T-helper 1 cell treated with Interleukin-12 subunit alpha and Interleukin-12 subunit beta and Interleukin-4 antibody, amounts not matched to agents 30 μg/mL and 1 μg/mL, for 36 hours (primary cell): Measurements from ENCODE around the gene PODXL.

ENCODE experiments used
- H3K27ac Mint-ChIP-seq: one replicate; pipeline ENCODE4 v1.8.0; 2021; ENCODE audit warnings: mild to moderate bottlenecking, mixed read lengths
- H3K27me3 Mint-ChIP-seq: one replicate; pipeline ENCODE4 v1.8.0; 2021; ENCODE audit warnings: low read depth, mixed read lengths
- H3K36me3 Mint-ChIP-seq: one replicate; pipeline ENCODE4 v1.8.0; 2021; ENCODE audit warnings: low read depth, mixed read lengths
- H3K4me1 Mint-ChIP-seq: one replicate; pipeline ENCODE4 v1.8.0; 2021; ENCODE audit warnings: low read depth, mixed read lengths
- H3K4me3 Mint-ChIP-seq: one replicate; pipeline ENCODE4 v1.8.0; 2021; ENCODE audit warnings: mild to moderate bottlenecking, moderate library complexity, mixed read lengths
- H3K9me3 Mint-ChIP-seq: one replicate; pipeline ENCODE4 v1.8.0; 2021; ENCODE audit warnings: mixed read lengths

PODXL gene

DNA sequence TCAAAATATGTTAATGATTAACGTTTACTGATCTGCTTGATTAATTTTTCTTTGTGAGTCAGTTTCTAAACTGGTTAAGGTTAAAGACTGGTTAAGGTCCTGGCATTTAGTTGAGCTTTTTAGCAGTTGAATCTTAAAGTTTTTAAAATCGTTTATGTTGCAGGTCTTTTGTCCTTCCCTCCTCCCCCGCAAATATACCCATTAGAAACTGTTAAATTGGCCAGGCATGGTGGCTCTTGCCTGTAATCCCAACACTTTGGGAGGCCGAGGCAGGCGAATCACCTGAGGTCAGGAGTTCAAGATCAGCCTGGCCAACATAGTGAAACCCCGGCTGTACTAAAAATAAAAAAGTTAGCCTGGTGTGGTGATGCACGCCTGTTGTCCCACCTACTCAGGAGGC is 100.9 kb downstream of the PODXL start:
- H3K9me3 Mint-ChIP-seq, result no peaks in the 10 kb centered on the region
- H3K27me3 Mint-ChIP-seq, result no peaks in the 10 kb centered on the region
- peaks cover 19% of the 10 kb centered on the region for H3K36me3 Mint-ChIP-seq
- peaks cover 6% of the 10 kb centered on the region for H3K4me1 Mint-ChIP-seq
- H3K27ac Mint-ChIP-seq, result no peak overlapping the region
- no peak overlapping the region for H3K4me3 Mint-ChIP-seq

DNA sequence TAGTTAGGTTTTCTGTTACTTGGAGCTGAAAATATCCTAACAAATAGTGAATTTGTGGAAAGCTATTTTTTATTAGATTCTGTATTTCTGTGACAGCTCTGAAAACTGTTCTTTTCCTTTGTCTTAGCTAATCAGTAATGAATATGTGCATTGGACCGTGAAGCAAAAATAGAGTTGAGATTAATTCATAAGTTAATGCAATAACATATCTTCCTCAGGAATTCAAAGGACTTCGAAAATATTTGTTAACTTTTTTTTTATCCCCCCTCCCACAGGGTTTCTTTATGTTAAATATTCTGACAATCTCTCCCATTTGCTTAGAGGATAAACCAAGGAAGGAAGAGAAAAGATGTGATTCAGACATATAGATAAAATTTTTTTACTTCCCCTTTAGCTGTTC is 101.4 kb downstream of the PODXL start:
- Mint-ChIP-seq H3K4me1 (peaks cover 6% of the 10 kb centered on the region), H3K27ac (no peak overlapping the region), H3K4me3 (no peak overlapping the region), H3K36me3 (peaks cover 22% of the 10 kb centered on the region), H3K9me3 (no peaks in the 10 kb centered on the region), H3K27me3 (no peaks in the 10 kb centered on the region)

DNA sequence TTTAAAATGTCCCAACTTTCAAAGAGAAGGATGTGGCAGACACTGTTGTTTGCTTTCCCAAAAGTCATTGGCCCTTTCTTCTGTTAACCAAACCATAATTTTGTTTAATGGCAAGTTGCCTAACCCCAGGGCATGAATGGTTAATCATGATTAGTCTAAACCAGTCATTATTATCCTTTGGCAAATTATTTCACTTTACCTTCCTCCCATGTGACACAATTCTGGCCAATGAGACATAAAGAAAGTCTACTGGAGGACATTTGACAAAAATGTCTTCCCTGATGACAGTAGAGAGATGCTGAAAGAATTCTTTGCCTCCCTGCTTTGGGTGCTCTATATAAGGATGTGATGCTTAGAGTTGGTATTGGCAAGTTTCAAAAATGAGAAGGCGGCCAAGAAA is 101.9 kb downstream of the PODXL start:
- H3K36me3 Mint-ChIP-seq, result peaks cover 25% of the 10 kb centered on the region
- no peak overlapping the region for H3K4me3 Mint-ChIP-seq
- H3K9me3 Mint-ChIP-seq, result no peaks in the 10 kb centered on the region
- H3K27ac Mint-ChIP-seq, result no peak overlapping the region
- H3K4me1 Mint-ChIP-seq, result peaks cover 3% of the 10 kb centered on the region
- no peaks in the 10 kb centered on the region for H3K27me3 Mint-ChIP-seq
